Chondrocyte (in vitro differentiated cells): ENCODE measurements around the gene TULP4. TPM values are rescaled to one million over a fixed set of nuclear protein-coding genes. Genes with fewer than 3 reads are reported as not detected.

Experiments used
- DNase-seq: peaks from one replicate; pipeline ENCODE4 v3.0.0; 2021; ENCODE audit warnings: mixed read lengths, low spot score
- H3K27ac Mint-ChIP-seq: one replicate; pipeline ENCODE4 v1.8.0; 2021; ENCODE audit warnings: mild to moderate bottlenecking, moderate library complexity, mixed read lengths; ENCODE audit not compliant: unreplicated experiment
- H3K27me3 Mint-ChIP-seq: 2 replicates; pipeline ENCODE4 v1.8.0; 2021; ENCODE audit warnings: low read depth, mixed read lengths
- H3K36me3 Mint-ChIP-seq: 2 replicates; pipeline ENCODE4 v1.8.0; 2021; ENCODE audit warnings: low read depth, mixed read lengths
- H3K4me1 Mint-ChIP-seq: 2 replicates; pipeline ENCODE4 v1.8.0; 2021; ENCODE audit warnings: low read depth, mild to moderate bottlenecking, mixed read lengths
- H3K4me3 Mint-ChIP-seq: one replicate; pipeline ENCODE4 v1.8.0; 2021; ENCODE audit warnings: mild to moderate bottlenecking, moderate library complexity, mixed read lengths; ENCODE audit not compliant: unreplicated experiment
- H3K9me3 Mint-ChIP-seq: 2 replicates; pipeline ENCODE4 v1.8.0; 2021; ENCODE audit warnings: low read depth, mixed read lengths
- total RNA-seq: library from RNA; stranded (reverse); gene quantifications from 3 replicates; pipeline ENCODE4 v1.2.1, GENCODE V29; 2021
- TF ChIP-seq, protein P1 (sequence below): fragments of 200-600 bp; sonication (generic); IDR thresholded peaks from 2 replicates; pipeline ENCODE4 v1.5.0; 2021; ENCODE audit warnings: antibody characterized with exemption, mild to moderate bottlenecking, moderate library complexity

Gene TULP4
- total RNA-seq, 1 donor from 2014 or later, result 97.7 TPM

DNA sequence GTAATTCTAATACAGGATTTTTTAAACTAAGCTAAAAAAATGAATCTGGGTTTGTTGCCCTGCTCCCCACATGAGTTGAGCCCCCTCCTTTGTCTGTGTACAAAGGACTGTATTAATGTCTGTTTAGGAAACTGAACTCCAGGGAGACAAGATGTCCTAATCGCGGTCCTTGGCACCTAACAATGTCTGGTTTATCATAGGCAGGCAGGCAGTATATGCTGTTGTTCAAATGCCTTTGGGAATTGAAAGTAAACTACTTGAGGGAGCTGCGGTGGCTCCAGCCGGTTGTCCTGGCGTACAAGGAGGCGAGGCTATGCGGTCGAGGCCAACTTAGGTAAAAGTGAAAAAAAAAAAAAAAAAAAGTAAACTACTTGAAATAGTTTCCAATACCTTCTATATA is 98.5 kb downstream of the TULP4 start:
- H3K9me3 Mint-ChIP-seq, result peaks cover 2% of the 10 kb centered on the region
- no peaks in the 10 kb centered on the region for H3K27me3 Mint-ChIP-seq
- H3K4me1 Mint-ChIP-seq, result peaks cover 56% of the 10 kb centered on the region
- DNase-seq, result no peak
- H3K4me3 Mint-ChIP-seq, result no peak overlapping the region
- no peak overlapping the region for H3K27ac Mint-ChIP-seq
- TF ChIP-seq, protein P1, sequence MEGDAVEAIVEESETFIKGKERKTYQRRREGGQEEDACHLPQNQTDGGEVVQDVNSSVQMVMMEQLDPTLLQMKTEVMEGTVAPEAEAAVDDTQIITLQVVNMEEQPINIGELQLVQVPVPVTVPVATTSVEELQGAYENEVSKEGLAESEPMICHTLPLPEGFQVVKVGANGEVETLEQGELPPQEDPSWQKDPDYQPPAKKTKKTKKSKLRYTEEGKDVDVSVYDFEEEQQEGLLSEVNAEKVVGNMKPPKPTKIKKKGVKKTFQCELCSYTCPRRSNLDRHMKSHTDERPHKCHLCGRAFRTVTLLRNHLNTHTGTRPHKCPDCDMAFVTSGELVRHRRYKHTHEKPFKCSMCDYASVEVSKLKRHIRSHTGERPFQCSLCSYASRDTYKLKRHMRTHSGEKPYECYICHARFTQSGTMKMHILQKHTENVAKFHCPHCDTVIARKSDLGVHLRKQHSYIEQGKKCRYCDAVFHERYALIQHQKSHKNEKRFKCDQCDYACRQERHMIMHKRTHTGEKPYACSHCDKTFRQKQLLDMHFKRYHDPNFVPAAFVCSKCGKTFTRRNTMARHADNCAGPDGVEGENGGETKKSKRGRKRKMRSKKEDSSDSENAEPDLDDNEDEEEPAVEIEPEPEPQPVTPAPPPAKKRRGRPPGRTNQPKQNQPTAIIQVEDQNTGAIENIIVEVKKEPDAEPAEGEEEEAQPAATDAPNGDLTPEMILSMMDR, result no peak
- H3K36me3 Mint-ChIP-seq, result peaks cover 3% of the 10 kb centered on the region

DNA sequence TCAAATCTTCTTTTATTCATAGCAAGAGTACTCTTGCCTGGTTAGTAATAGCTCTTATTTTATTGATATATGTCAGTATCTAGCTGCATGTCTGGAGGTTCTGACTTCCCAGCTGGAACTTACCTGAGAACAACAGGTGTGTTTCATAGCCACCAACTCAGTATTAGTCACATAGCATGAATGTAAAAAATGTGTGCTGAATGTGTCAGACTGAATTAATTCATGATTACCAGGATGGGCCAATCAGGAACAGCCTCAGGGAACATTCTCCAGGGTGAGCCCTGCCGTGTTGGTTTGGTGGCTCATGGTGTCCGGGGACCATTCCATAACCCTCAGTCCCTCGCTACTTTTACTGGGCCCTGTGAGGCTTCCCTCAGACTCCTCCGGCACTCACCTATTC is 99.7 kb downstream of the TULP4 start:
- Mint-ChIP-seq H3K36me3 (peaks cover 2% of the 10 kb centered on the region), H3K4me1 (peaks cover 51% of the 10 kb centered on the region)

DNA sequence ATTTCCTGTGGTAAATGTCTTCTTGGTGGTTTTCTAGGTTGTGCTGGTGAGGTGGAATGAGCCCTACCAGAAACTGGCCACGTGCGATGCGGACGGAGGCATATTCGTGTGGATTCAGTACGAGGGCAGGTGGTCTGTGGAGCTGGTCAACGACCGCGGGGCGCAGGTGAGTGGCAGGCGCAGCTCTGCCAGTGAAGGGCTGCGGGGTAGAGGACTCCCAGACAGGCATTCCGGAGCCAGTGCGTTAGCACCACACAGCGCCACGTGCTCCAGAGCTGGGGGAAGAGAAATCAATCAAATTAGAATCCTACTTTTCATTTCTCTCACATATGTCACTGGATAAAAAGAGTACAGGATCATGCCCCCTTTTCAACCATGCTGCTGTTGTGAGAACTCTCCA is 100.8 kb downstream of the TULP4 start:
- H3K27ac Mint-ChIP-seq, result no peak overlapping the region
- TF ChIP-seq, protein P1, result no peak
- peaks cover 2% of the 10 kb centered on the region for H3K36me3 Mint-ChIP-seq
- DNase-seq, result no peak
- no peaks in the 10 kb centered on the region for H3K9me3 Mint-ChIP-seq
- no peaks in the 10 kb centered on the region for H3K27me3 Mint-ChIP-seq
- no peak overlapping the region for H3K4me3 Mint-ChIP-seq
- H3K4me1 Mint-ChIP-seq, result peaks cover 59% of the 10 kb centered on the region

More for the DNA sequence above, 99.7 kb downstream of the TULP4 start:
- no peak for DNase-seq
- Mint-ChIP-seq H3K9me3 (no peaks in the 10 kb centered on the region), H3K27me3 (no peaks in the 10 kb centered on the region), H3K4me3 (no peak overlapping the region), H3K27ac (no peak overlapping the region)
- TF ChIP-seq, protein P1, result no peak

DNA sequence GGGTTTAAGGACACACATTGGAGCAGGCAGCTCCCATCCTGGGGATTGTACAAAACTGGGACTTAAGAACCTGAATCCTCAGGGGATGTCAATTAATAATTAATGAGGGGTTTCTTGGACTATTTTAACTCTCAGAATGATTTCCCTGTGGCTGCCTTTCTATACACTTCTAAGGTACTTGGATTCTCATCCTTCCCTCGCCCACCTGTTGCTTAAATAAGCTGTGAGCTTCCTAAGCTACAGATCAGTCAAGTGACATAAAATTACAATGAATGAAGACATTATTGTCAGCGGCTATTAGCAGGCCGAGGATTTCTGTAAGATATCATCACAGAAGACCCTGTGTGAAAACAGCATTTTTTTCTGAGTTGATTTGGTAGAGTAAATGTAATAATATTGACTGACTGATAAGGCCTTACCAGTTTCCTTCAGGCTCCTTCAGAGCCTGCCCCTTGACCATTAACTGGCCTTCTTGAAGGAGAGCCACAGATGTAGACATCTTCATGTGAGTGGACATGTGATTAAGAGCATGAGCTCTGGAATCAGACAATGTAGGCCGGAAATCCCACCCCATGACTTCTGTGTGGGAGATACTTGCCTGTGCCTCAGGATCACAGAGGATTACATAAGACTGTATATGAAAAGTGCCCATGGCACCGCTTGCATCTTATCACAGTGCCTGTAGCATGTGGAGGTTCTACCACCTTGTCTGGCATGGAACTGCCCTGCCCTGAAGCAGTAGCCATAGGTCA is 101.7 kb downstream of the TULP4 start:
- no peak for DNase-seq
- Mint-ChIP-seq H3K4me1 (peaks cover 50% of the 10 kb centered on the region), H3K36me3 (peaks cover 2% of the 10 kb centered on the region), H3K27ac (no peak overlapping the region), H3K27me3 (no peaks in the 10 kb centered on the region), H3K4me3 (no peak overlapping the region), H3K9me3 (no peaks in the 10 kb centered on the region)
- TF ChIP-seq, protein P1, result no peak

DNA sequence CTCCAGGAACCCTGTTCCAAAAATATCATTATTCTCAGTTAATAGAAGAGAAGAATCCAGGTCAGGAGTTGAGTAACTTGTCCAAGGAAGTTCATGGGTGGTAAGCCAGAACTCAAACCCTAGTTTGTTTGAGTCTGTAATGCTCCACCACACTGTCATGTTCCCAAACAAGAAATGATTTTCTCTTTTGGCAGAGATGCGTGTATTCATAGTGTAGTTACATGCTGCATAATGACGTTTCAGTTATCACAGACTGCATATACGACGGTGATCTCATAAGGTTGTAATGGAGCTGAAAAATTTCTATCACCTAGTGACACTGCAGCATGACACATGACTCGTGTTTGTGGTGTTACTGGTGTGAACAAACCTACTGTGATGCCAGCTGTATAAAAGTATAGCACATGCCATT is 102.6 kb downstream of the TULP4 start:
- H3K36me3 Mint-ChIP-seq, result peaks cover 3% of the 10 kb centered on the region
- H3K27ac Mint-ChIP-seq, result peak overlapping the region; percentile 8
- no peaks in the 10 kb centered on the region for H3K27me3 Mint-ChIP-seq
- no peak for DNase-seq
- TF ChIP-seq, protein P1, result no peak
- peaks cover 41% of the 10 kb centered on the region for H3K4me1 Mint-ChIP-seq
- peaks cover 2% of the 10 kb centered on the region for H3K9me3 Mint-ChIP-seq
- H3K4me3 Mint-ChIP-seq, result no peak overlapping the region
